ENCODE measurements around the gene CYFIP1. TPM values are rescaled to one million over a fixed set of nuclear protein-coding genes. Genes with fewer than 3 reads are reported as not detected.

Gene CYFIP1
- total RNA-seq, 1 donor from 2014 or later, result 116 TPM

- Mint-ChIP-seq H3K36me3 (ENCODE audit: low read depth, unreplicated experiment) (peaks cover 40% of the 10 kb centered on the region), H3K4me3 (ENCODE audit: unreplicated experiment) (no peak overlapping the region), H3K9me3 (ENCODE audit: unreplicated experiment) (peaks cover 2% of the 10 kb centered on the region), H3K4me1 (ENCODE audit: low read depth, unreplicated experiment) (peaks cover 8% of the 10 kb centered on the region), H3K27ac (ENCODE audit: unreplicated experiment) (no peak overlapping the region), H3K27me3 (ENCODE audit: low read depth, unreplicated experiment) (no peaks in the 10 kb centered on the region)
- no peak for TF ChIP-seq EZH2 (IDR thresholded peaks at IDR 0.05; ENCODE audit: insufficient read depth, low read length)
- no peak for TF ChIP-seq CTCF (IDR thresholded peaks at IDR 0.05; ENCODE audit: insufficient read depth, low read depth, low read length)
- no peak for DNase-seq (ENCODE audit: low read depth)
- no peaks in the 10 kb centered on the region for H3K79me2 ChIP-seq (ENCODE audit: insufficient read depth, low read length)
- peaks cover 6% of the 10 kb centered on the region for H3K9me3 ChIP-seq (ENCODE audit: insufficient read depth, low read depth, low read length)
- H3K27me3 ChIP-seq (ENCODE audit: insufficient read depth, low read length), result no peaks in the 10 kb centered on the region
- H3K4me2 ChIP-seq (ENCODE audit: low read length), result no peak overlapping the region
- H4K20me1 ChIP-seq (ENCODE audit: insufficient read depth, low read length), result no peaks in the 10 kb centered on the region
- H2AFZ ChIP-seq (ENCODE audit: low read depth, low read length), result no peak overlapping the region
- H3K4me3 ChIP-seq (ENCODE audit: insufficient read depth, low read depth, low read length), result no peak overlapping the region
- FAIRE-seq, result no peak
- H3K9ac ChIP-seq (ENCODE audit: low read length), result no peak overlapping the region
- H3K27ac ChIP-seq (ENCODE audit: low read depth, low read length), result no peak overlapping the region
- H3K36me3 ChIP-seq (ENCODE audit: insufficient read depth, low read length), result peaks cover 43% of the 10 kb centered on the region
- peaks cover 5% of the 10 kb centered on the region for H3K4me1 ChIP-seq (ENCODE audit: insufficient read depth, low read length)
Measured at GRCh38 chr15:22913646-22914380, 66.4 kb downstream of the CYFIP1 start.

DNA sequence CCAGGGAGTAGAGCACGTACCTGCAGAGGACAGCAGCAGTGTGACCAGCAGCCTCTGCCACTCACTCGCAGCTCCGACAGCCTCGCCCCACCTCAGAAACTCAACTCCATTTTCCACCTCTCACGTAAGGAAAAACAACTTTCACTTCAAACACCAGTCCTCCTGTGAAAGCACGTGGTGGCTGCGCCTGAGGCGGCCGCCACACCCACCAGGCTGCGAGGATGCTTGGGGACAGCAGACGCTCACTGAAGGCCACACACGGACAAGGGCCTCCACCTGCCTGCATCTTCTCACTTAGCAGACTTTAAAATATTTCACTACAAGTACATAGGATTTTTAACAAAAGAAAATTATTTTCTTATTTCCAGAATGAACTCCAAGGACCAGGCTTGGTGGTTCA, 67.9 kb downstream of the CYFIP1 start:
- DNase-seq (ENCODE audit: low read depth), result no peak
- Histone ChIP-seq H3K9ac (ENCODE audit: low read length) (no peak overlapping the region), H2AFZ (ENCODE audit: low read depth, low read length) (no peak overlapping the region), H3K4me3 (ENCODE audit: insufficient read depth, low read depth, low read length) (no peak overlapping the region), H3K27ac (ENCODE audit: low read depth, low read length) (no peak overlapping the region), H3K4me1 (ENCODE audit: insufficient read depth, low read length) (no peaks in the 10 kb centered on the region), H3K27me3 (ENCODE audit: insufficient read depth, low read length) (no peaks in the 10 kb centered on the region), H4K20me1 (ENCODE audit: insufficient read depth, low read length) (no peaks in the 10 kb centered on the region), H3K4me2 (ENCODE audit: low read length) (no peak overlapping the region), H3K9me3 (ENCODE audit: insufficient read depth, low read depth, low read length) (no peaks in the 10 kb centered on the region), H3K79me2 (ENCODE audit: insufficient read depth, low read length) (no peaks in the 10 kb centered on the region), H3K36me3 (ENCODE audit: insufficient read depth, low read length) (peaks cover 39% of the 10 kb centered on the region)
- Mint-ChIP-seq H3K4me1 (ENCODE audit: low read depth, unreplicated experiment) (peaks cover 7% of the 10 kb centered on the region), H3K36me3 (ENCODE audit: low read depth, unreplicated experiment) (peaks cover 36% of the 10 kb centered on the region), H3K27me3 (ENCODE audit: low read depth, unreplicated experiment) (no peaks in the 10 kb centered on the region), H3K9me3 (ENCODE audit: unreplicated experiment) (peaks cover 2% of the 10 kb centered on the region), H3K4me3 (ENCODE audit: unreplicated experiment) (no peak overlapping the region), H3K27ac (ENCODE audit: unreplicated experiment) (no peak overlapping the region)
- TF ChIP-seq EZH2 (IDR thresholded peaks at IDR 0.05; ENCODE audit: insufficient read depth, low read length), result no peak
- TF ChIP-seq CTCF (IDR thresholded peaks at IDR 0.05; ENCODE audit: insufficient read depth, low read depth, low read length), result no peak
- FAIRE-seq, result no peak

- FAIRE-seq (no peak), DNase-seq (ENCODE audit: low read depth) (no peak)
- peaks cover 28% of the 10 kb centered on the region for H3K36me3 Mint-ChIP-seq (ENCODE audit: low read depth, unreplicated experiment)
- Histone ChIP-seq H2AFZ (ENCODE audit: low read depth, low read length) (no peak overlapping the region), H3K4me1 (ENCODE audit: insufficient read depth, low read length) (no peaks in the 10 kb centered on the region), H3K9me3 (ENCODE audit: insufficient read depth, low read depth, low read length) (no peaks in the 10 kb centered on the region), H3K9ac (ENCODE audit: low read length) (no peak overlapping the region), H3K27me3 (ENCODE audit: insufficient read depth, low read length) (no peaks in the 10 kb centered on the region), H3K36me3 (ENCODE audit: insufficient read depth, low read length) (peaks cover 40% of the 10 kb centered on the region), H3K4me3 (ENCODE audit: insufficient read depth, low read depth, low read length) (no peak overlapping the region), H4K20me1 (ENCODE audit: insufficient read depth, low read length) (no peaks in the 10 kb centered on the region), H3K4me2 (ENCODE audit: low read length) (no peak overlapping the region), H3K79me2 (ENCODE audit: insufficient read depth, low read length) (no peaks in the 10 kb centered on the region), H3K27ac (ENCODE audit: low read depth, low read length) (no peak overlapping the region)
- H3K4me1 Mint-ChIP-seq (ENCODE audit: low read depth, unreplicated experiment), result peaks cover 5% of the 10 kb centered on the region
- no peaks in the 10 kb centered on the region for H3K27me3 Mint-ChIP-seq (ENCODE audit: low read depth, unreplicated experiment)
- H3K4me3 Mint-ChIP-seq (ENCODE audit: unreplicated experiment), result no peak overlapping the region
- no peaks in the 10 kb centered on the region for H3K9me3 Mint-ChIP-seq (ENCODE audit: unreplicated experiment)
- TF ChIP-seq CTCF (IDR thresholded peaks at IDR 0.05; ENCODE audit: insufficient read depth, low read depth, low read length), result no peak
- no peak for TF ChIP-seq EZH2 (IDR thresholded peaks at IDR 0.05; ENCODE audit: insufficient read depth, low read length)
- H3K27ac Mint-ChIP-seq (ENCODE audit: unreplicated experiment), result no peak overlapping the region
Measured at GRCh38 chr15:22911306-22911705, 68.9 kb downstream of the CYFIP1 start.

Data from astrocyte (in vitro differentiated cells and primary cell).